GM21390 (cell line): Measurements from ENCODE around the gene CELA2A.
"Not testable (repeated sequence)": the region's sequence is repeated elsewhere in the genome, so short reads cannot be mapped to it uniquely, and the experiment has no call there.

Experiments
- ATAC-seq: cut with Tn5 transposase; IDR thresholded peaks from one replicate; pipeline ENCODE4 v1.9.1; 2021; ENCODE audit not compliant: unreplicated experiment

The CELA2A gene

GRCh38 chr1:15492596-15492995 is 36.1 kb downstream of the CELA2A start:
- no peak for ATAC-seq

GRCh38 chr1:15493869-15494390 is 37.4 kb downstream of the CELA2A start:
- ATAC-seq, result no peak

- no peak for ATAC-seq
These were observed 43.9 kb downstream of the CELA2A start for GRCh38 chr1:15500184-15501178.

- no peak for ATAC-seq
These were observed 44.9 kb downstream of the CELA2A start for GRCh38 chr1:15501208-15502032.

GRCh38 chr1:15504436-15504835 is 47.9 kb downstream of the CELA2A start:
- no peak for ATAC-seq

GRCh38 chr1:15506831-15507230 is 50.3 kb downstream of the CELA2A start:
- no peak for ATAC-seq

- ATAC-seq, result no peak
These were observed 50.7 kb downstream of the CELA2A start for GRCh38 chr1:15507278-15507677.

GRCh38 chr1:15508700-15509487 is 52.4 kb downstream of the CELA2A start:
- no peak for ATAC-seq

- no peak for ATAC-seq
These were observed 53.1 kb downstream of the CELA2A start for GRCh38 chr1:15509586-15509985.

- ATAC-seq, result no peak
These were observed 54.3 kb downstream of the CELA2A start for GRCh38 chr1:15510611-15511405.

- no peak for ATAC-seq
These were observed 56.7 kb downstream of the CELA2A start for GRCh38 chr1:15513192-15513591.

GRCh38 chr1:15513919-15514318 is 57.4 kb downstream of the CELA2A start:
- ATAC-seq, result no peak

- not testable (repeated sequence) for ATAC-seq
These were observed 58.0 kb downstream of the CELA2A start for GRCh38 chr1:15514557-15514956.

- no peak for ATAC-seq
These were observed 58.6 kb downstream of the CELA2A start for GRCh38 chr1:15515022-15515663.

GRCh38 chr1:15519625-15520024 is 63.1 kb downstream of the CELA2A start:
- no peak for ATAC-seq

GRCh38 chr1:15521206-15521906 is 64.8 kb downstream of the CELA2A start:
- not testable (repeated sequence) for ATAC-seq
